ENCODE results near the gene NFRKB. TPM values are rescaled to one million over a fixed set of nuclear protein-coding genes. Genes with fewer than 3 reads are reported as not detected.

Gene NFRKB
- total and polyA plus RNA-seq, 12 donors = 5.0 to 14.5 (median 11.6) TPM

GRCh38 chr11:129929721-129930120 is 34.3 kb upstream of the NFRKB start:
- intact Hi-C loops (cut with DNase I) = loop anchor here in 1 of 10 donors (5.0 kb wide), 1 partner anchor 203 kb away; no protein-coding TSS in a partner anchor
- no peak for ATAC-seq

DNA sequence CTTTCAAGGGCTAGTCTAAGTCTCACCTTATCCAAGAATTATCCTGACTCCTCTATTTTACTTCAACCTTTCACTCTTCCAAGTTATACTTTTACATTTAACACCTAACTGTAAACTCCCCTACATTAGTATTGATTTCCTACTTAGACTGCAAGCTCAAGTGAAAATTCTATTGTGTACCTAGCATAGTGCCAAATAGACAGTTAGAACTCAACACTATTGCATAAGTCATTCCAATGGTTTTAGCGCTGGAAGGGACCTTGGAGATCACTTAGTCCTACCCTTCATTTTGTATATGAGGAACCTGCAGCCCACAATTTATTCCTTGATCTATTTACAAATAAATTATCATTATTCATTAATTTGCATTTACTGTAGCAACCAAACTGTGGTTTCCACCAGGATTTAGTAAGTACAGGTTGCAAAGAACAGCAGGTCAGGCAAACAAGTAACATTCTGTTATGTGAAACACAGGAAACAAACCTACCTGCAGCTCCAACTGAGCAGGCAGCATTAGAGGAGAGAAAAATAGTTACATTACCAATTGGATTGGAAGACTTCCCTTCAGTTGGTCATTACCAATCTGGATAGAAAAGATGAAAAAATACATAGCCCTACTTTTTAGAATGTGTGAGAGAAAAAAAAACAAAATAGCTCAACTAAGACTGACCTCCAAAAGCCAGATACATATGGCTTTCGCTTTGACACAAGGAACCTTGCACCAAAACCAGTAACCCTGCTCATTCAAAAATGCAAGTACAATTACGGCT is 33.7 kb upstream of the NFRKB start:
- intact Hi-C loops (cut with DNase I) = loop anchor here in 1 of 10 donors (5.0 kb wide), 1 partner anchor 203 kb away; no protein-coding TSS in a partner anchor
- H3K4me3 ChIP-seq = no peak overlapping the region
- TF ChIP-seq CTCF (IDR thresholded peaks at IDR 0.05) = no peak
- H3K27me3 ChIP-seq = no peaks in the 10 kb centered on the region
- no peak overlapping the region for H3K27ac ChIP-seq
- DNase-seq = no peak
- 96% methylated on average over 3 of the region's 3 CpGs for WGBS, 2 donors
- peaks cover 0 to 72% (median 21%) of the 10 kb centered on the region in 9 donors for H3K36me3 ChIP-seq
- peaks cover 0 to 14% (median 0%) of the 10 kb centered on the region in 9 donors for H3K4me1 ChIP-seq
- no peak for ATAC-seq
- no peaks in the 10 kb centered on the region for H3K9me3 ChIP-seq

More at GRCh38 chr11:129929721-129930120, 34.3 kb upstream of the NFRKB start:
- Histone ChIP-seq H3K9me3 (no peaks in the 10 kb centered on the region), H3K27ac (no peak overlapping the region), H3K4me1 (peaks cover 0 to 14% (median 0%) of the 10 kb centered on the region in 9 donors), H3K4me3 (no peak overlapping the region), H3K36me3 (peaks cover 0 to 72% (median 21%) of the 10 kb centered on the region in 9 donors), H3K27me3 (no peaks in the 10 kb centered on the region)
- no peak for DNase-seq
- no peak for TF ChIP-seq CTCF (IDR thresholded peaks at IDR 0.05)
- WGBS, 2 donors = 90 to 93% methylated on average over 2 of the region's 2 CpGs

DNA sequence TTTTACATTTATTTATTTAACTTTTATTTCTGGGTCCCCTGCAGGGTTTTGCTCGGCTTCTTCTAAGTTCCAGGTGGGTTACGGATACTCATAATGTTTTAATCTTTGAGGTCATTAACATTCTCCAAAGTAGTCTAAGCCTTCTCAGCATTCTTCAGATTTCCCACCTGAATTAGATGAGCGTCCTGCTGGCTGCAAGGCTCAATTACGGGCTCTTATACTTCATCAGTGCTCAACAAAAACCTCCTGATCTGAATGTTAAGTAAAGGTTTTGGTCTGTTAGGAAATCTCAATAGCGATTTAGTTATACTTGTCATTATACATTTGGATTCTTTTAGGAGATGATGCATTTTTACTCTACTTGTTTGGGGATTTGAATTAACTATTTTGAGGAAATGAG is 27.3 kb upstream of the NFRKB start:
- DNase-seq (no peak), ATAC-seq (no peak)
- intact Hi-C loops (cut with DNase I) = loop anchor here in 7 of 10 donors (1.0 to 5.0 kb wide), 4 partner anchors 210 to 211 kb away; no protein-coding TSS in a partner anchor
- TF ChIP-seq CTCF (IDR thresholded peaks at IDR 0.05) = no peak
- Histone ChIP-seq H3K4me1 (peaks cover 0 to 5% (median 0%) of the 10 kb centered on the region in 9 donors), H3K36me3 (peaks cover 0 to 65% (median 5%) of the 10 kb centered on the region in 9 donors), H3K27me3 (no peaks in the 10 kb centered on the region), H3K9me3 (no peaks in the 10 kb centered on the region), H3K27ac (no peak overlapping the region), H3K4me3 (no peak overlapping the region)
- 93 to 95% methylated on average over 5 of the region's 5 CpGs for WGBS, 2 donors

GRCh38 chr11:129918361-129918760 is 23.0 kb upstream of the NFRKB start:
- Histone ChIP-seq H3K9me3 (no peaks in the 10 kb centered on the region), H3K36me3 (peaks cover 0 to 80% (median 13%) of the 10 kb centered on the region in 9 donors), H3K4me1 (peaks cover 0 to 4% (median 0%) of the 10 kb centered on the region in 9 donors), H3K4me3 (no peak overlapping the region), H3K27ac (no peak overlapping the region), H3K27me3 (no peaks in the 10 kb centered on the region)
- intact Hi-C loops (cut with DNase I) = no loop called here
- ATAC-seq (no peak), DNase-seq (no peak)
- no peak for TF ChIP-seq CTCF (IDR thresholded peaks at IDR 0.05)
- WGBS, 2 donors = 96 to 97% methylated on average over 22 of the region's 22 CpGs

Measured in heart right ventricle (tissue), 16 donors.